K562 (cell line): ENCODE results near the gene BCAS1. TPM values are rescaled to one million over a fixed set of nuclear protein-coding genes. Genes with fewer than 3 reads are reported as not detected.
A peak's percentile ranks its signal among the peaks of the same experiment; 100 is the strongest.

Source experiments
- ATAC-seq: fragments of 200-7000 bp; cut with Tn5 transposase; 3 replicates; pipeline ENCODE4 v1.9.1; 2020; ENCODE audit warnings: moderate library complexity
- BruUV-seq: library from RNA; stranded (reverse); fragments of 400-500 nt; replicated peaks from 2 replicates; lab custom pipeline; 2021; lab: Mats Ljungman, UMichigan
- CTCF ChIA-PET: fragments of 300-600 bp; formaldehyde crosslinking; extraction: SDS; loops from one replicate; lab custom pipeline; 2021; ENCODE audit warnings: low intra/inter-chr PET ratio; lab: Yijun Ruan, JAX
- POLR2A ChIA-PET: fragments of 300-600, 350-650 bp; sonication (Branson Sonifier 250); formaldehyde crosslinking; extraction: SDS; loops from one replicate; lab custom pipeline; 2021; ENCODE audit warnings: antibody characterized with exemption, inconsistent platforms; lab: Yijun Ruan, JAX
- DNase-seq, 4 experiments: peaks; one replicate each; pipeline versions ENCODE4 v3.0.0 to v3.0.0-alpha.2; 2011 to 2018; ENCODE audit warnings: low spot score in 3 of 4, mixed read lengths in 3 of 4; ENCODE audit errors: extremely low read depth in 1 of 4
- FAIRE-seq: peaks from 2 replicates; lab custom pipeline; 2011; peaks lifted over from hg19 to GRCh38; lab: Jason Lieb, UNC
- H2AFZ ChIP-seq: 2 replicates; pipeline ENCODE4 v1.6.0; 2011; ENCODE audit warnings: low read depth, low read length, control low read depth, inconsistent platforms
- H3K27ac ChIP-seq: fragments of 200-600 bp; 3 replicates; pipeline ENCODE4 v1.8.0; 2011; ENCODE audit warnings: low read depth, mild to moderate bottlenecking, control low read depth, inconsistent platforms, low read length, moderate library complexity, mixed read lengths; ENCODE audit errors: extremely low read depth
- H3K27me3 ChIP-seq, 2 experiments: fragments of 300-600 bp in 1 of 2; 2 replicates in 1 of 2; 3 replicates in 1 of 2; pipeline versions ENCODE4 v1.6.0 to v1.8.0; 2011; ENCODE audit warnings: inconsistent platforms in 2 of 2, low read length in 2 of 2, mild to moderate bottlenecking in 1 of 2, mixed read lengths in 1 of 2, moderate library complexity in 1 of 2; ENCODE audit not compliant: control insufficient read depth in 2 of 2, insufficient read depth in 2 of 2
- H3K36me3 ChIP-seq: fragments of 300-600 bp; 3 replicates; pipeline ENCODE4 v1.8.0; 2011; ENCODE audit warnings: mild to moderate bottlenecking, low read length, inconsistent platforms; ENCODE audit not compliant: control insufficient read depth, insufficient read depth
- H3K4me1 ChIP-seq, 2 experiments: fragments of 200-600 bp in 1 of 2; replicated peaks in 1 of 2; 2 replicates in 1 of 2; 3 replicates in 1 of 2; pipeline versions ENCODE4 v1.5.1 to v1.8.0; 2011; ENCODE audit warnings: inconsistent platforms in 2 of 2, low read length in 2 of 2, mild to moderate bottlenecking in 1 of 2, mixed read lengths in 1 of 2, moderate library complexity in 1 of 2; ENCODE audit not compliant: control insufficient read depth in 2 of 2, insufficient read depth in 2 of 2
- H3K4me2 ChIP-seq: 2 replicates; pipeline ENCODE4 v1.6.1; 2011; ENCODE audit warnings: low read length, control low read depth, inconsistent platforms, mixed read lengths; ENCODE audit not compliant: insufficient read depth
- H3K4me3 ChIP-seq: fragments of 200-600 bp; sonication (generic), shearing (Covaris generic); 2 replicates; pipeline ENCODE4 v1.5.1; 2016; ENCODE audit warnings: control low read depth, inconsistent platforms
- H3K79me2 ChIP-seq: fragments of 200-600 bp; 3 replicates; pipeline ENCODE4 v1.8.0; 2011; ENCODE audit warnings: low read length, inconsistent platforms; ENCODE audit not compliant: control insufficient read depth, insufficient read depth
- H3K9ac ChIP-seq, 2 experiments: 2 replicates each; pipeline versions ENCODE4 v1.6.0 to v1.6.1; 2011; ENCODE audit warnings: low read depth in 2 of 2, low read length in 2 of 2, control low read depth in 1 of 2, inconsistent platforms in 1 of 2, mild to moderate bottlenecking in 1 of 2, mixed read lengths in 1 of 2; ENCODE audit not compliant: insufficient read depth in 1 of 2
- H3K9me1 ChIP-seq: one replicate; pipeline ENCODE4 v1.6.0; 2011; ENCODE audit warnings: inconsistent platforms, mild to moderate bottlenecking, low read length, moderate library complexity; ENCODE audit not compliant: control insufficient read depth, insufficient read depth
- H3K9me3 ChIP-seq: replicated peaks from 2 replicates; pipeline ENCODE4 v1.5.1; 2011; ENCODE audit warnings: low read depth, low read length, inconsistent platforms; ENCODE audit not compliant: control insufficient read depth, insufficient read depth
- H4K20me1 ChIP-seq: replicated peaks from 2 replicates; pipeline ENCODE4 v1.6.1; 2011; ENCODE audit warnings: low read length, inconsistent platforms, mixed read lengths; ENCODE audit not compliant: control insufficient read depth, insufficient read depth
- CHCHD3 ChIP-seq: fragments of 250-450 bp; sonication (Bioruptor Pico); IDR thresholded peaks from 2 replicates; pipeline ENCODE4 v2.1.2; 2022; ENCODE audit warnings: mild to moderate bottlenecking
- GTF2E2 ChIP-seq: fragments of 200-800 bp; sonication (Bioruptor generic); IDR thresholded peaks from 2 replicates; pipeline ENCODE4 v1.6.1; 2016; ENCODE audit warnings: missing genetic modification characterization, missing compliant biosample characterization
- KLF13 ChIP-seq: fragments of 450-650 bp; IDR thresholded peaks from 2 replicates; pipeline ENCODE4 v1.6.1; 2016; ENCODE audit warnings: missing genetic modification characterization, low read depth, mild to moderate bottlenecking, missing compliant biosample characterization, moderate library complexity, borderline replicate concordance
- RBM14 ChIP-seq: fragments of 200-400 bp; formaldehyde crosslinking; IDR thresholded peaks from 2 replicates; pipeline ENCODE4 v1.6.1; 2018; ENCODE audit warnings: low read depth, mild to moderate bottlenecking, low read length, moderate library complexity, borderline replicate concordance; ENCODE audit not compliant: insufficient read depth
- ZNF121 ChIP-seq: sonication (generic); formaldehyde crosslinking; conservative IDR thresholded peaks from 2 replicates; pipeline ENCODE4 v1.8.0; 2022; ENCODE audit warnings: missing genetic modification reagents
- ZNF124 ChIP-seq: sonication (generic); formaldehyde crosslinking; IDR thresholded peaks from 2 replicates; pipeline ENCODE4 v1.8.1; 2022; ENCODE audit warnings: missing genetic modification reagents
- ZNF347 ChIP-seq: fragments of 450-650 bp; formaldehyde crosslinking; IDR thresholded peaks from 2 replicates; pipeline ENCODE4 v1.4.0; 2020; ENCODE audit warnings: low read depth, mild to moderate bottlenecking, moderate library complexity
- ZNF785 ChIP-seq: fragments of 250-450 bp; sonication (Bioruptor Pico); IDR thresholded peaks from 2 replicates; pipeline ENCODE4 v1.4.0; 2020; ENCODE audit warnings: mild to moderate bottlenecking
- WGBS: fragments of 100-300 bp; shearing (Covaris generic); methylation state at CpG from one replicate; pipeline ENCODE4 v1.1.6; 2016; ENCODE audit warnings: low coverage, mixed read lengths; ENCODE audit not compliant: insufficient coverage; ENCODE audit errors: missing lambda C conversion rate; 5-methylcytosine and 5-hydroxymethylcytosine counted together
- in situ Hi-C: fragments of 300-500 bp; cut with MboI; formaldehyde crosslinking; loops from 4 replicates; pipeline ENCODE4 v1.15.0; 2018; ENCODE audit warnings: inconsistent platforms, mixed read lengths
- intact Hi-C: fragments of 100-400 bp; cut with micrococcal nuclease; formaldehyde crosslinking; loops from 2 replicates; pipeline ENCODE4 v1.14.2; 2022
- polyA plus RNA-seq, 8 experiments: library from polyadenylated mRNA; depleted of rRNA in 4 of 8; stranded (reverse) in 5 of 8; unstranded in 3 of 8; fragments of >200 nt; fragmentation: Nextera tagmentation in 2 of 8; fragmentation: Illumina TruSeq in 1 of 8; extraction: Ambion mirVana in 2 of 8; extraction: Trizol in 1 of 8; gene quantifications; 2 replicates each; pipeline versions ENCODE4 v1.2.1 to v1.2.3, GENCODE V29; 2011 to 2014; ENCODE audit warnings: inconsistent platforms in 1 of 8, missing spikeins in 1 of 8
- total RNA-seq, 7 experiments: library from RNA; depleted of rRNA in 6 of 7; stranded (reverse); fragments of >200 nt in 6 of 7; fragmentation: Illumina TruSeq in 2 of 7; extraction: Trizol in 2 of 7; gene quantifications; 2 replicates each; pipeline versions ENCODE4 v1.2.1 to v1.2.3, GENCODE V29; 2011 to 2021; ENCODE audit warnings: low replicate concordance in 1 of 7
- TF ChIP-seq, protein P1 (sequence below): fragments of 250-450 bp; sonication (Bioruptor Pico); IDR thresholded peaks from 2 replicates; pipeline ENCODE4 v1.5.0; 2020; ENCODE audit warnings: mild to moderate bottlenecking
- TF ChIP-seq, protein P2 (sequence below): fragments of 250-450 bp; sonication (Bioruptor Pico); IDR thresholded peaks from 2 replicates; pipeline ENCODE4 v1.8.0; 2021; ENCODE audit warnings: moderate library complexity, mild to moderate bottlenecking, inconsistent platforms
- TF ChIP-seq, protein P3 (sequence below): sonication (generic); formaldehyde crosslinking; IDR thresholded peaks from 2 replicates; pipeline ENCODE4 v1.8.1; 2022; ENCODE audit warnings: missing genetic modification reagents
- TF ChIP-seq, protein P4 (sequence below), 2 experiments: fragments of 450-650 bp in 1 of 2; IDR thresholded peaks; 2 replicates each; pipeline ENCODE4 v1.6.1; 2011 to 2017; ENCODE audit warnings: low read depth in 2 of 2, antibody characterized with exemption in 1 of 2, borderline replicate concordance in 1 of 2, low read length in 1 of 2, mild to moderate bottlenecking in 1 of 2, mixed read lengths in 1 of 2; ENCODE audit not compliant: control insufficient read depth in 1 of 2

Gene BCAS1
- total and polyA plus RNA-seq, 9 of the 15 experiments (the other 6 are each of a cell fraction or from before 2014, with no cell fraction given), result 0.18 to 2.3 (median 0.93) TPM

DNA sequence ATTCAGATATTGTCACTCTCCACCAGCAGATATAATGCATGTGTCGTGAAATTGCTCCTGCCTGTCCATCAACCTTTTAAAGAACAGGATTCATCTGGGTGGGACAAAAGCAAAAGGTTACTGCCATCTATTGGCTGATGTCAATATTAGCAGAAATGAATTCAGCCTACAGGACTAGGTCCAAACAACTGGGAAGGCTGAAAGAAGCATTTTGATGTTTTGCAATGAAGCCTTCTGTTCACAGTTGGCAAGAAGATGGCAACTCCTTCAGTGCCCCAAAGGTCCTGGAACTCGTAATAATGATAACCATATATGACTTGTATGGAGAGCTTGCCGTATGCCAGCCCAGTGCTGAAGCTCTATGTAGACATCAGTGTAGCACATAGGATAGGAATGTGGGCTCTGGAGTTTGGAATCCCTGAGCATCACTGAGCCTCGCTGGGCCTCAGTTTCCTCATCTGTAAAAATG lies 7.5 kb downstream of the BCAS1 start:
- intact Hi-C loops (loop anchor here (2.0 to 10.0 kb wide), 5 partner anchors 104 to 858 kb away; no protein-coding TSS in a partner anchor), in situ Hi-C loops (loop anchor here (5.0 to 10.0 kb wide), 2 partner anchors 121 to 508 kb away; no protein-coding TSS in a partner anchor)
- Histone ChIP-seq H3K79me2 (no peaks in the 10 kb centered on the region), H3K4me1 (peaks cover 16 to 25% of the 10 kb centered on the region in 2 experiments; a peak in 4 of 5 replicates), H3K9ac (no peak overlapping the region), H3K9me3 (no peaks in the 10 kb centered on the region), H3K27me3 (no peaks in the 10 kb centered on the region), H4K20me1 (no peaks in the 10 kb centered on the region), H3K9me1 (no peaks in the 10 kb centered on the region), H2AFZ (no peak overlapping the region), H3K4me3 (no peak overlapping the region), H3K36me3 (no peaks in the 10 kb centered on the region), H3K27ac (no peak overlapping the region), H3K4me2 (no peak overlapping the region)
- FAIRE-seq (peak; percentile 89), DNase-seq (peak in 2 of 4 experiments; percentile 59 to 62), ATAC-seq (peak; percentile 76)
- BruUV-seq, result no TSS peak
- POLR2A ChIA-PET, result interaction anchor here (1.0 to 1.6 kb wide), 2 partner anchors 9 to 12 kb away, joined by 3 read pairs; no protein-coding TSS in a partner anchor
- CTCF ChIA-PET, result interaction anchor here (0.5 kb wide), 1 partner anchor 22 kb away, joined by 3 read pairs; no protein-coding TSS in a partner anchor
- WGBS, result 10% methylated on average over 4 of the region's 4 CpGs
- TF ChIP-seq RBM14 (no peak), KLF13 (tag) (no peak), ZNF124 (CRISPR knock-in tag) (no peak), CHCHD3 (CRISPR knock-in tag) (no peak), ZNF347 (CRISPR knock-in tag) (no peak), ZNF121 (CRISPR knock-in tag) (no peak), ZNF785 (no peak), GTF2E2 (tag) (no peak)
- TF ChIP-seq, protein P1, sequence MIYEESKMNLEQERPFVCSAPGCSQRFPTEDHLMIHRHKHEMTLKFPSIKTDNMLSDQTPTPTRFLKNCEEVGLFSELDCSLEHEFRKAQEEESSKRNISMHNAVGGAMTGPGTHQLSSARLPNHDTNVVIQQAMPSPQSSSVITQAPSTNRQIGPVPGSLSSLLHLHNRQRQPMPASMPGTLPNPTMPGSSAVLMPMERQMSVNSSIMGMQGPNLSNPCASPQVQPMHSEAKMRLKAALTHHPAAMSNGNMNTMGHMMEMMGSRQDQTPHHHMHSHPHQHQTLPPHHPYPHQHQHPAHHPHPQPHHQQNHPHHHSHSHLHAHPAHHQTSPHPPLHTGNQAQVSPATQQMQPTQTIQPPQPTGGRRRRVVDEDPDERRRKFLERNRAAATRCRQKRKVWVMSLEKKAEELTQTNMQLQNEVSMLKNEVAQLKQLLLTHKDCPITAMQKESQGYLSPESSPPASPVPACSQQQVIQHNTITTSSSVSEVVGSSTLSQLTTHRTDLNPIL (CRISPR knock-in tag), result no peak
- TF ChIP-seq, protein P2, sequence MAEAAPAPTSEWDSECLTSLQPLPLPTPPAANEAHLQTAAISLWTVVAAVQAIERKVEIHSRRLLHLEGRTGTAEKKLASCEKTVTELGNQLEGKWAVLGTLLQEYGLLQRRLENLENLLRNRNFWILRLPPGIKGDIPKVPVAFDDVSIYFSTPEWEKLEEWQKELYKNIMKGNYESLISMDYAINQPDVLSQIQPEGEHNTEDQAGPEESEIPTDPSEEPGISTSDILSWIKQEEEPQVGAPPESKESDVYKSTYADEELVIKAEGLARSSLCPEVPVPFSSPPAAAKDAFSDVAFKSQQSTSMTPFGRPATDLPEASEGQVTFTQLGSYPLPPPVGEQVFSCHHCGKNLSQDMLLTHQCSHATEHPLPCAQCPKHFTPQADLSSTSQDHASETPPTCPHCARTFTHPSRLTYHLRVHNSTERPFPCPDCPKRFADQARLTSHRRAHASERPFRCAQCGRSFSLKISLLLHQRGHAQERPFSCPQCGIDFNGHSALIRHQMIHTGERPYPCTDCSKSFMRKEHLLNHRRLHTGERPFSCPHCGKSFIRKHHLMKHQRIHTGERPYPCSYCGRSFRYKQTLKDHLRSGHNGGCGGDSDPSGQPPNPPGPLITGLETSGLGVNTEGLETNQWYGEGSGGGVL (CRISPR knock-in tag), result no peak
- TF ChIP-seq, protein P3, sequence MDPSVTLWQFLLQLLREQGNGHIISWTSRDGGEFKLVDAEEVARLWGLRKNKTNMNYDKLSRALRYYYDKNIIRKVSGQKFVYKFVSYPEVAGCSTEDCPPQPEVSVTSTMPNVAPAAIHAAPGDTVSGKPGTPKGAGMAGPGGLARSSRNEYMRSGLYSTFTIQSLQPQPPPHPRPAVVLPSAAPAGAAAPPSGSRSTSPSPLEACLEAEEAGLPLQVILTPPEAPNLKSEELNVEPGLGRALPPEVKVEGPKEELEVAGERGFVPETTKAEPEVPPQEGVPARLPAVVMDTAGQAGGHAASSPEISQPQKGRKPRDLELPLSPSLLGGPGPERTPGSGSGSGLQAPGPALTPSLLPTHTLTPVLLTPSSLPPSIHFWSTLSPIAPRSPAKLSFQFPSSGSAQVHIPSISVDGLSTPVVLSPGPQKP (CRISPR knock-in tag), result no peak
- TF ChIP-seq, protein P4, sequence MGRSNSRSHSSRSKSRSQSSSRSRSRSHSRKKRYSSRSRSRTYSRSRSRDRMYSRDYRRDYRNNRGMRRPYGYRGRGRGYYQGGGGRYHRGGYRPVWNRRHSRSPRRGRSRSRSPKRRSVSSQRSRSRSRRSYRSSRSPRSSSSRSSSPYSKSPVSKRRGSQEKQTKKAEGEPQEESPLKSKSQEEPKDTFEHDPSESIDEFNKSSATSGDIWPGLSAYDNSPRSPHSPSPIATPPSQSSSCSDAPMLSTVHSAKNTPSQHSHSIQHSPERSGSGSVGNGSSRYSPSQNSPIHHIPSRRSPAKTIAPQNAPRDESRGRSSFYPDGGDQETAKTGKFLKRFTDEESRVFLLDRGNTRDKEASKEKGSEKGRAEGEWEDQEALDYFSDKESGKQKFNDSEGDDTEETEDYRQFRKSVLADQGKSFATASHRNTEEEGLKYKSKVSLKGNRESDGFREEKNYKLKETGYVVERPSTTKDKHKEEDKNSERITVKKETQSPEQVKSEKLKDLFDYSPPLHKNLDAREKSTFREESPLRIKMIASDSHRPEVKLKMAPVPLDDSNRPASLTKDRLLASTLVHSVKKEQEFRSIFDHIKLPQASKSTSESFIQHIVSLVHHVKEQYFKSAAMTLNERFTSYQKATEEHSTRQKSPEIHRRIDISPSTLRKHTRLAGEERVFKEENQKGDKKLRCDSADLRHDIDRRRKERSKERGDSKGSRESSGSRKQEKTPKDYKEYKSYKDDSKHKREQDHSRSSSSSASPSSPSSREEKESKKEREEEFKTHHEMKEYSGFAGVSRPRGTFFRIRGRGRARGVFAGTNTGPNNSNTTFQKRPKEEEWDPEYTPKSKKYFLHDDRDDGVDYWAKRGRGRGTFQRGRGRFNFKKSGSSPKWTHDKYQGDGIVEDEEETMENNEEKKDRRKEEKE (IDR thresholded peaks at IDR 0.05; ENCODE audit: borderline replicate concordance in 1 of 2, control insufficient read depth in 1 of 2, low read depth in 2 of 2, low read length in 1 of 2), result peak in 1 of 2 experiments; percentile 53; a peak in 1 of 4 replicates
